SK-N-SH treated with all-trans-retinoic acid at 6 μM for 48 hours (cell line): ENCODE data around the gene MMP12.

Experiments
- ATAC-seq: fragments of 200-7000 bp; cut with Tn5 transposase; 3 replicates; pipeline ENCODE4 v1.9.1; 2020; ENCODE audit warnings: mild to moderate bottlenecking, moderate library complexity
- ARNTL ChIP-seq: fragments of 450-650 bp; formaldehyde crosslinking; IDR thresholded peaks from 2 replicates; pipeline ENCODE4 v1.5.0; 2020; ENCODE audit warnings: low read depth, mild to moderate bottlenecking, moderate library complexity, borderline replicate concordance
- BACH2 ChIP-seq: fragments of 250-450 bp; sonication (Bioruptor Pico); IDR thresholded peaks from 2 replicates; pipeline ENCODE4 v1.9.0; 2021; ENCODE audit warnings: mild to moderate bottlenecking, borderline replicate concordance
- CSDC2 ChIP-seq: fragments of 250-450 bp; sonication (Bioruptor Pico); IDR thresholded peaks from 2 replicates; pipeline ENCODE4 v1.5.0; 2020; ENCODE audit warnings: mild to moderate bottlenecking, moderate library complexity
- GLIS3 ChIP-seq: fragments of 250-450 bp; sonication (Bioruptor Pico); IDR thresholded peaks from 2 replicates; pipeline ENCODE4 v1.5.0; 2020; ENCODE audit warnings: mild to moderate bottlenecking, moderate library complexity
- OSR1 ChIP-seq: fragments of 250-450 bp; sonication (Bioruptor Pico); IDR thresholded peaks from 2 replicates; pipeline ENCODE4 v1.8.0; 2022; ENCODE audit warnings: moderate library complexity, mild to moderate bottlenecking, inconsistent platforms
- PPARA ChIP-seq: fragments of 250-450 bp; sonication (Bioruptor Pico); IDR thresholded peaks from 2 replicates; pipeline ENCODE4 v1.5.0; 2020; ENCODE audit warnings: mild to moderate bottlenecking, borderline replicate concordance
- SNAI2 ChIP-seq: fragments of 250-450 bp; sonication (Bioruptor Pico); IDR thresholded peaks from 2 replicates; pipeline ENCODE4 v1.5.0; 2020; ENCODE audit warnings: mild to moderate bottlenecking, moderate library complexity
- TCF4 ChIP-seq: fragments of 250-450 bp; sonication (Bioruptor Pico); IDR thresholded peaks from 2 replicates; pipeline ENCODE4 v1.8.0; 2021; ENCODE audit warnings: mild to moderate bottlenecking, moderate library complexity, borderline replicate concordance
- TOX ChIP-seq: fragments of 250-450 bp; sonication (Bioruptor Pico); IDR thresholded peaks from 2 replicates; pipeline ENCODE4 v1.8.0; 2021; ENCODE audit warnings: mild to moderate bottlenecking, moderate library complexity, borderline replicate concordance
- ZC3H10 ChIP-seq: fragments of 250-450 bp; sonication (Bioruptor Pico); IDR thresholded peaks from 2 replicates; pipeline ENCODE4 v1.5.1; 2021; ENCODE audit warnings: mild to moderate bottlenecking, moderate library complexity
- ZFP3 ChIP-seq: fragments of 250-450 bp; sonication (Bioruptor Pico); IDR thresholded peaks from 2 replicates; pipeline ENCODE4 v1.5.0; 2020; ENCODE audit warnings: mild to moderate bottlenecking, moderate library complexity
- ZFP30 ChIP-seq: fragments of 450-650 bp; formaldehyde crosslinking; IDR thresholded peaks from 2 replicates; pipeline ENCODE4 v1.5.0; 2022; ENCODE audit warnings: mild to moderate bottlenecking, moderate library complexity
- ZNF565 ChIP-seq: fragments of 450-650 bp; formaldehyde crosslinking; conservative IDR thresholded peaks from 2 replicates; pipeline ENCODE4 v1.5.0; 2020; ENCODE audit warnings: low read depth, mild to moderate bottlenecking, moderate library complexity
- ZNF70 ChIP-seq: fragments of 450-650 bp; formaldehyde crosslinking; IDR thresholded peaks from 2 replicates; pipeline ENCODE4 v1.5.0; 2020; ENCODE audit warnings: mild to moderate bottlenecking, moderate library complexity
- ZNF8 ChIP-seq: fragments of 450-650 bp; formaldehyde crosslinking; IDR thresholded peaks from 2 replicates; pipeline ENCODE4 v1.5.0; 2020; ENCODE audit warnings: mild to moderate bottlenecking, moderate library complexity
- TF ChIP-seq, protein P1 (sequence below): fragments of 250-450 bp; sonication (Bioruptor Pico); IDR thresholded peaks from 2 replicates; pipeline ENCODE4 v1.5.1; 2021; ENCODE audit warnings: mild to moderate bottlenecking, moderate library complexity
- TF ChIP-seq, protein P2 (sequence below): fragments of 250-450 bp; sonication (Bioruptor Pico); IDR thresholded peaks from 2 replicates; pipeline ENCODE4 v1.8.0; 2020; ENCODE audit warnings: mild to moderate bottlenecking, moderate library complexity, borderline replicate concordance
- TF ChIP-seq, protein P3 (sequence below): fragments of 250-450 bp; sonication (Bioruptor Pico); IDR thresholded peaks from 2 replicates; pipeline ENCODE4 v1.5.0; 2020; ENCODE audit warnings: mild to moderate bottlenecking, moderate library complexity
- TF ChIP-seq, protein P4 (sequence below): fragments of 250-450 bp; sonication (Bioruptor Pico); IDR thresholded peaks from 2 replicates; pipeline ENCODE4 v1.8.0; 2021; ENCODE audit warnings: low read depth, mild to moderate bottlenecking, moderate library complexity, borderline replicate concordance

Gene MMP12

DNA sequence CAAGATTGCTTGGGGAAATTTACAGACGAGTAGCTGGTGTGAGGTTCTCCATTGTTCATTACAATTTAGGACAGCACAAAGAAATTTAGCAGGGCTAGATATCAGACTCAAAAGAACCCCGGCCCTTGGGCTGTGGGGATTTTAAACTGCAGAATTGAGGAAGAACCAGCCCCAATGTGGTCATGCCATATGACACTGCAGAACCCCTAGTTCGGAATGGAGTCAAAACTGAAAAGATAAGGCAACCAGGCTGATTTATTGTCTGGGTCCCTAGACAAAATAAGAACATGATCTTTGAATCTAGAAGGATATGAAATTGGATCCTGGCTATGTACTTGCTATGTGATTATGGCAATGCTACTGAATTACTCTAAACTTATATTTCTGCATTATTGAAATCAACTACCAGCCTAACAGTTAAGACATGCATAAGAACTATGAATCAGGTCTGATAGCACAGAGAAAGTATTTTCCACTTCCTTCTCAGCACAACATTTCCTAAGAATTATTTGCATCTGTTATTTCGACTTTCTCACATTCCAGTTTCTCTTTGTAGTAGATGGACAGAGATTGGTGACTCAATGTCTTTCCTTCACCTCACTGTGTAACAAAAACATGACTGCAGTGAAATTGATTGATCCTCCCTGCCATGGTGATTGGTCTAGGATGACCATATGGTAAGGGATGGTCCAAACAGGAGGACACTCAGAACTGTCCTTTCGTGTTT lies 44.6 kb downstream of the MMP12 start:
- TF ChIP-seq ZC3H10 (no peak), SNAI2 (CRISPR knock-in tag) (no peak)
- TF ChIP-seq, all 23 proteins: peak for 0

DNA sequence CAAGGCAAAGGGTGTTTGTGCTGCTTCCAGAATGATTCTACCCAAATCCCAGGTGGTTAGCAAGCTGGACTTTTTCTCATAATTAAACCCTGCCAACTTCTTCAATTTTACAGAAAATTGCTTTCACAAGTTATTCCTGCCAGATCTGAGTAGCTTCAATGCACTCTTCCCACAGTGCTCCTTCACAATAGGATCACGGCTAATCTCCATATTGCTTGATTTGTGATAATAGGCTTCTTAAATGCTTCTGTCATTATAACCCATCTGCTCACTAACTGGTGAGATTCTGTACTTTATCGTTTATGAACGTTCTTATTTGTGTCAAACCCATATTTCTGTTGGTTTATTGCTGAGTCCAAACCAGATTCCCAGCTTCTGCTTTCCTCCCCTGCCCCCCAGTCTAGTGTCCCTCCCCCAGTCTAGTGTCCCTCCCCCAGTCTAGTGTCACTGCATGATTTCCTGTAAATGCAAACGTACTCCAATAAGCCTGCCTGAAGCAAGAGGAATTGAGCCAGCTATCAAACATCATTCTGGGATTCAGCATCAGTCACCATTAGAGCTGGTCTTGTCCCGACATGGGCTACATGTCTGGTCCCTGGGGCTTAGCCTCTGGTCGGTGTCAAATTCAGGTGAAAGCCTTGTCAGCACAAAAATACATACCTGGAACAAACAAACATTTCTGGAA lies 45.3 kb downstream of the MMP12 start:
- no peak for ATAC-seq
- TF ChIP-seq, protein P1, sequence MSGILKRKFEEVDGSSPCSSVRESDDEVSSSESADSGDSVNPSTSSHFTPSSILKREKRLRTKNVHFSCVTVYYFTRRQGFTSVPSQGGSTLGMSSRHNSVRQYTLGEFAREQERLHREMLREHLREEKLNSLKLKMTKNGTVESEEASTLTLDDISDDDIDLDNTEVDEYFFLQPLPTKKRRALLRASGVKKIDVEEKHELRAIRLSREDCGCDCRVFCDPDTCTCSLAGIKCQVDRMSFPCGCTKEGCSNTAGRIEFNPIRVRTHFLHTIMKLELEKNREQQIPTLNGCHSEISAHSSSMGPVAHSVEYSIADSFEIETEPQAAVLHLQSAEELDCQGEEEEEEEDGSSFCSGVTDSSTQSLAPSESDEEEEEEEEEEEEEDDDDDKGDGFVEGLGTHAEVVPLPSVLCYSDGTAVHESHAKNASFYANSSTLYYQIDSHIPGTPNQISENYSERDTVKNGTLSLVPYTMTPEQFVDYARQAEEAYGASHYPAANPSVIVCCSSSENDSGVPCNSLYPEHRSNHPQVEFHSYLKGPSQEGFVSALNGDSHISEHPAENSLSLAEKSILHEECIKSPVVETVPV (CRISPR knock-in tag) = no peak
- TF ChIP-seq GLIS3 (CRISPR knock-in tag) (no peak), ZNF70 (CRISPR knock-in tag) (no peak), ZFP30 (no peak)

More for the DNA sequence above, 44.6 kb downstream of the MMP12 start:
- ATAC-seq = peak; percentile 48

DNA sequence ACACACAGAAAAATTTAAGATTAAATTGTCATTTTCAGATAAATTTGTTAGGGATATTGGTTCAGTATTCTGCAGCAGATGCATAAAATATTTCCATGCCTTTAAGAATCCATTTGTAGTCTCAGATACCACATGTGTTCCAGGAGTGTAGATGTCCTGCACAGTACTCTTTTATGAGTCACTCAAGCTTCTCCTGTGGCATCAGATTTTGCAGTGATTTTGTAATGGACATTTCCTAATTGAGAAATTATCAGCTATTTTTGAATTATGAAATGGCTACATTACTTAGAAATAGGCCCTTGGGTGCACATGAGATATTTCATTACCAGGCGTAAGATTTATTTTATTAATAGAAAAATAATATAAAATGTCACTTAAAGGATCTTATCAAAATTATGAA lies 50.2 kb downstream of the MMP12 start:
- no peak for ATAC-seq
- TF ChIP-seq, protein P2, sequence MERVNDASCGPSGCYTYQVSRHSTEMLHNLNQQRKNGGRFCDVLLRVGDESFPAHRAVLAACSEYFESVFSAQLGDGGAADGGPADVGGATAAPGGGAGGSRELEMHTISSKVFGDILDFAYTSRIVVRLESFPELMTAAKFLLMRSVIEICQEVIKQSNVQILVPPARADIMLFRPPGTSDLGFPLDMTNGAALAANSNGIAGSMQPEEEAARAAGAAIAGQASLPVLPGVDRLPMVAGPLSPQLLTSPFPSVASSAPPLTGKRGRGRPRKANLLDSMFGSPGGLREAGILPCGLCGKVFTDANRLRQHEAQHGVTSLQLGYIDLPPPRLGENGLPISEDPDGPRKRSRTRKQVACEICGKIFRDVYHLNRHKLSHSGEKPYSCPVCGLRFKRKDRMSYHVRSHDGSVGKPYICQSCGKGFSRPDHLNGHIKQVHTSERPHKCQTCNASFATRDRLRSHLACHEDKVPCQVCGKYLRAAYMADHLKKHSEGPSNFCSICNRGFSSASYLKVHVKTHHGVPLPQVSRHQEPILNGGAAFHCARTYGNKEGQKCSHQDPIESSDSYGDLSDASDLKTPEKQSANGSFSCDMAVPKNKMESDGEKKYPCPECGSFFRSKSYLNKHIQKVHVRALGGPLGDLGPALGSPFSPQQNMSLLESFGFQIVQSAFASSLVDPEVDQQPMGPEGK = no peak
- no peak for TF ChIP-seq OSR1 (CRISPR knock-in tag)
- no peak for TF ChIP-seq ARNTL (CRISPR knock-in tag)
- no peak for TF ChIP-seq ZFP3 (CRISPR knock-in tag)
- no peak for TF ChIP-seq ZFP30
- TF ChIP-seq ZNF8 (CRISPR knock-in tag) = no peak
- no peak for TF ChIP-seq PPARA (CRISPR knock-in tag)
- TF ChIP-seq, protein P3, sequence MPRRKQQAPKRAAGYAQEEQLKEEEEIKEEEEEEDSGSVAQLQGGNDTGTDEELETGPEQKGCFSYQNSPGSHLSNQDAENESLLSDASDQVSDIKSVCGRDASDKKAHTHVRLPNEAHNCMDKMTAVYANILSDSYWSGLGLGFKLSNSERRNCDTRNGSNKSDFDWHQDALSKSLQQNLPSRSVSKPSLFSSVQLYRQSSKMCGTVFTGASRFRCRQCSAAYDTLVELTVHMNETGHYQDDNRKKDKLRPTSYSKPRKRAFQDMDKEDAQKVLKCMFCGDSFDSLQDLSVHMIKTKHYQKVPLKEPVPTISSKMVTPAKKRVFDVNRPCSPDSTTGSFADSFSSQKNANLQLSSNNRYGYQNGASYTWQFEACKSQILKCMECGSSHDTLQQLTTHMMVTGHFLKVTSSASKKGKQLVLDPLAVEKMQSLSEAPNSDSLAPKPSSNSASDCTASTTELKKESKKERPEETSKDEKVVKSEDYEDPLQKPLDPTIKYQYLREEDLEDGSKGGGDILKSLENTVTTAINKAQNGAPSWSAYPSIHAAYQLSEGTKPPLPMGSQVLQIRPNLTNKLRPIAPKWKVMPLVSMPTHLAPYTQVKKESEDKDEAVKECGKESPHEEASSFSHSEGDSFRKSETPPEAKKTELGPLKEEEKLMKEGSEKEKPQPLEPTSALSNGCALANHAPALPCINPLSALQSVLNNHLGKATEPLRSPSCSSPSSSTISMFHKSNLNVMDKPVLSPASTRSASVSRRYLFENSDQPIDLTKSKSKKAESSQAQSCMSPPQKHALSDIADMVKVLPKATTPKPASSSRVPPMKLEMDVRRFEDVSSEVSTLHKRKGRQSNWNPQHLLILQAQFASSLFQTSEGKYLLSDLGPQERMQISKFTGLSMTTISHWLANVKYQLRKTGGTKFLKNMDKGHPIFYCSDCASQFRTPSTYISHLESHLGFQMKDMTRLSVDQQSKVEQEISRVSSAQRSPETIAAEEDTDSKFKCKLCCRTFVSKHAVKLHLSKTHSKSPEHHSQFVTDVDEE (CRISPR knock-in tag) = no peak
- TF ChIP-seq, protein P4, sequence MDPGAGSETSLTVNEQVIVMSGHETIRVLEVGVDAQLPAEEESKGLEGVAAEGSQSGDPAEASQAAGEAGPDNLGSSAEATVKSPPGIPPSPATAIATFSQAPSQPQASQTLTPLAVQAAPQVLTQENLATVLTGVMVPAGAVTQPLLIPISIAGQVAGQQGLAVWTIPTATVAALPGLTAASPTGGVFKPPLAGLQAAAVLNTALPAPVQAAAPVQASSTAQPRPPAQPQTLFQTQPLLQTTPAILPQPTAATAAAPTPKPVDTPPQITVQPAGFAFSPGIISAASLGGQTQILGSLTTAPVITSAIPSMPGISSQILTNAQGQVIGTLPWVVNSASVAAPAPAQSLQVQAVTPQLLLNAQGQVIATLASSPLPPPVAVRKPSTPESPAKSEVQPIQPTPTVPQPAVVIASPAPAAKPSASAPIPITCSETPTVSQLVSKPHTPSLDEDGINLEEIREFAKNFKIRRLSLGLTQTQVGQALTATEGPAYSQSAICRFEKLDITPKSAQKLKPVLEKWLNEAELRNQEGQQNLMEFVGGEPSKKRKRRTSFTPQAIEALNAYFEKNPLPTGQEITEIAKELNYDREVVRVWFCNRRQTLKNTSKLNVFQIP (CRISPR knock-in tag) = no peak
- no peak for TF ChIP-seq TOX (CRISPR knock-in tag)
- TF ChIP-seq SNAI2 (CRISPR knock-in tag) = no peak
- TF ChIP-seq BACH2 = no peak
- no peak for TF ChIP-seq TCF4 (CRISPR knock-in tag)
- no peak for TF ChIP-seq ZC3H10
- TF ChIP-seq ZNF565 (CRISPR knock-in tag) = no peak

DNA sequence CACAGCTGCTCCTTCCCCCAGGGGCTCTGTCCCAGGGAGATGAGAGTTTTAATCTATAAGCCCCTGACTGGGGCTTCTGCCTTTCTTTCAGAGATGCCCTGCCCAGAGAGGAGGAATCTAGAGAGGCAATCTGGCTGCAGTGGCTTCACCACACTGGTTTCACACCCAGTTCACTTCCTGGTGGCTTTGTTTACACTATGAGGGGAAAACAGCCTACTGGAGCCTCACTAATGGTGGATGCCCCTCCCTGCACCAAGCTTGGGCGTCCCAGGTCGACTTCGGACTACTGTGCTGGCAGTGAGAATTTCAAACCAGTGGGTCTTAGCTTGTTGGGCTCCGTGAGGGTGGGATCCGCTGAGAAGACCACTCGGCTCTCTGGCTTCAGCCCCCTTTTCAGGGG lies 55.3 kb downstream of the MMP12 start:
- TF ChIP-seq CSDC2 (CRISPR knock-in tag) (no peak), TOX (CRISPR knock-in tag) (no peak), GLIS3 (CRISPR knock-in tag) (no peak)
- no peak for ATAC-seq
